Inflammatory macrophage (primary cell): ENCODE measurements around the gene TMEM120A.

Experiments used
- DNase-seq, 2 donors: peaks; one replicate each; pipeline ENCODE4 v3.0.0-alpha.2; 2020 to 2022

The TMEM120A gene

GRCh38 chr7:75980430-75981202, 13.8 kb downstream of the TMEM120A start:
- no peak for DNase-seq

DNA sequence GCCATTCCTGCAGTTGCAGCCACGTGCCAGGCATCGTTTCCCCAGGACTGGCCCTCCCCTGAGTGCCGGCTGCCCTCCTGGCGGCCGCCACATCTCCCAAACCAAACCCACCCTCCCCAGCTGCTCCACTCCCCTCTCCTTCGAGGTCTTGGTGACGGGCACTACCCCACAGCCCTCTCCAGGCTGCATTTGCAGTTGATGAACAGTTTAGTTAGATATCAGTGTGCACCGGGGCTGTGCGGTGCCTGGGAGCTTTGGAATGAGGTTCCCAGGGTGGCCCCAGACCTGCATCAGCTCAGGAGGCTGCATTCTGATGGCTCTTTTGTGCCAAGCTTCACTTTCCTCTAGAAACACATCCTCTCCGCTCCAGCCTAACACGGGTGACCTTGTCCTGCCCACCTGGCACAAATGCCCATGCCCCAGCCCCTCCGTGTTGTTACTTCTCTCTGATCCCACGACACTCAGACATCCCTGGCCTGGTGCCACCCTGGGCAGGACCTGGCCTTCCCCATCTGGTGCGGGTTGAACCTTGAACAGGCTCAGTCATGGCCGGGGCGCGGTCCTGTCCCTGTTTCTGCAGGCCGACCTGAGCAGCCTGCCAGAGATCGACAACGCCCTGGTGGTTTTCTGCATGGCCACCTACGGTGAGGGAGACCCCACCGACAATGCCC, 14.5 kb downstream of the TMEM120A start:
- no peak for DNase-seq

GRCh38 chr7:75977743-75978142, 16.7 kb downstream of the TMEM120A start:
- DNase-seq = no peak

DNA sequence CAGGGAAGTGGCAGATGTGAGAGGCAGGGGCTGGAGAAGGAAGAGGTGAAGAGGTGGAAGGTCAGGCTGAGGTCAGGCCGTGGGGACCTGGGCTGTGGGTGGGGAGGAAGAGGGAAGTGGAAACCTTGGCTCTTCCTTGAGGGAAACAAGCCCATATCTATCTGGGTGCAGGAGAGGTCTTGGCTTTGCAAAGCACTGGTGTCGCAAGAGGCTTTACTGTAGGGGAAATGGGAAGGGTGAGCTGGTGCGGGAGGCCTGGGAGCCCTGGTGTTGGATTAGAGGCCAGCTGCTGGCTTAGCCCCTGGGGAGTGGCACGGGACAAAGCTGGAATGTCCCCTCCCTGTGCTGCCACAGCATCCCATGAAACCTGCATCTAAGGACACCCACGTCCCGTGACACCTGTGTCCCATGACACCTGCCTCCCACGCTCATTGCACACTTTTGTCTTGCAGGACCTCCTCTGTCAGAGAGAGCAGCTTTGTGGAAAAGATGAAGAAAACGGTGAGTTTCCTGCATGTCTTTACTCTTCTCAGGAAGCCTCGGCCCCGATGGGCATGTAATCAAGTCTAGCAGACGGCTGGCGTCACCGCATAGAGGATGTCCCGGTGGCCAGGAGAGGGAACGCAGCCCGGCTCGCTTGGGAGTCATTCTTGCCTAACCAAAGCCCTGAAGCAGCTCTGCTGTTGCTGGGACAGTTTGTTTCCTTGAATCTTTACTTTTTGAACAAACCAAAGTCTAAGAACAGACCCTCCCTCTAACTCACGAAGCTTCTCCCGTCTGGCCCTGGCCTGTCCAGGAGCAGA, 22.2 kb downstream of the TMEM120A start:
- DNase-seq = peak; percentile 85 to 89

DNA sequence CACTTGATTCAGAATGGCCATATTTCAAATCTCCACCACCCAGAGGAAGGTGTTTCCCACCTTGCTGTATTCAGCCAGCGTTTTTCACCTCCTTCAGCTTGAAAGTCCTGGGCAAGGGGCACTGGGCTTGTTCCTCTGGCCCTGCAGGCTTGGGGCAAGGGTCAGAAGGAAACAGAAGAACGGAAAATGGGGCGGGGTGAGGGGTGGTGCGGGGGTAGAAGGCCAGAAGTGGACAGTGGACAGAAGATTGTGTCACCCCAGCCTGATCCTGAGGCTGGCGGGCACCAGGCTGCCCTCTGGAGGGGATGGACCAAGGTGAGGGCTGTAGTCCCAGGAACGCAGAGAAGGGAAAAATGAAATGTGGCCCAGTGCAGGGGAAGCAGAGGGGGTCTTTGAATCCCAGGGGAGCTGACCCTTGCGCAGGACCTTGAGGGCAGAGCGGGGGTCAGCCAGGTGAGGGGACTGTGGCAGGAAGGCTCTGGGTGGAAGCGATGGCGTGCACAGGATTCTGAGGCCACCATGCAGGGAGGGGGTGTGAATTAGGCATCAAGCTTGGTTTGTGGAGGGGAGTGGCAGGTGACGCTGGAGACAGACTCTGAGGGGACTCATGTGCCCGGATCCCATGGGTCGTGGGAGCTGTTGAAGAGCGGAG, 23.0 kb downstream of the TMEM120A start:
- no peak for DNase-seq

DNA sequence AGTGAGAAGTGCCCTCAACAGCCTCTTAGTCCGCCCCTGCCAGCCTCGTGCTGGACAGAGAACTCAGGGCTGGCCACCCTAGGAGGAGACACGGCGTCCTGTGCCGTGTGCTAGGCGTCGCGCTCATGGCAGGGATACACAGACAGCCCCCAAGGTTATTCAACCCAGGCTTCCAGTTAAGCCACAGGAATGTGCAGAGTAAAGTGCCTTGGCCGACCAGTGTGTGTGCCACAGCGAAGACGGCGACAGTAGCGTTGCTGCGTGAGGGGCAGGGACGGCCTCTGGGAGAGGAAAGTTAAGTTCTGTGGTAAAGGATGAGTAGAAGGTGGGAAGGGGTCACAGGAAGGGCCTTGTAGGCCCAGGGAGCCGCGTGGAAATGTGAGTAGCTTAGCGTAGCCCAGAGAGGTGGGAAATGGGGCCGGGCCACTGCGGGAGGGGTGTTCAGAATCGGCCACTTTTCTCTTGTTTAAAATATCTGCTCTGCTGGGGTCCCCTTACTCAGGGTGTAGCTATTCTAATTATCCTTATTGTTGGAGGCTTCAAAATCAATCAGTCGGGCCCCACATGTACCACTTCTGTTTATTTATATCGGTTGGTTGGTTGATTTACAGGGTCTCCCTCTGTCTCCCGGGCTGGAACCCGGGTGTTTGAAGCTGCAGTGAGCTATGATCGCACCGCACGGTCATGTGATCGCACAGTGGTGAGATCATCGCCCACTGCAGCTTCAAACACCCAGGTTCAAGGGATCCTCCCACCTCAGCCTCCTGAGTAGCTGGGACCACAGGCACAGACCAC, 24.5 kb downstream of the TMEM120A start:
- DNase-seq = no peak

- DNase-seq = peak; percentile 26 to 36
These were observed 25.2 kb downstream of the TMEM120A start for GRCh38 chr7:75969182-75969581.

GRCh38 chr7:75968561-75969001, 25.8 kb downstream of the TMEM120A start:
- no peak for DNase-seq

- DNase-seq = no peak
These were observed 26.4 kb downstream of the TMEM120A start for GRCh38 chr7:75968012-75968411.

- peak; percentile 72 to 76 for DNase-seq
These were observed 26.9 kb downstream of the TMEM120A start for GRCh38 chr7:75967487-75967997.

- no peak for DNase-seq
These were observed 27.3 kb downstream of the TMEM120A start for GRCh38 chr7:75967055-75967454.

- no peak for DNase-seq
These were observed 28.0 kb downstream of the TMEM120A start for GRCh38 chr7:75966190-75966961.

DNA sequence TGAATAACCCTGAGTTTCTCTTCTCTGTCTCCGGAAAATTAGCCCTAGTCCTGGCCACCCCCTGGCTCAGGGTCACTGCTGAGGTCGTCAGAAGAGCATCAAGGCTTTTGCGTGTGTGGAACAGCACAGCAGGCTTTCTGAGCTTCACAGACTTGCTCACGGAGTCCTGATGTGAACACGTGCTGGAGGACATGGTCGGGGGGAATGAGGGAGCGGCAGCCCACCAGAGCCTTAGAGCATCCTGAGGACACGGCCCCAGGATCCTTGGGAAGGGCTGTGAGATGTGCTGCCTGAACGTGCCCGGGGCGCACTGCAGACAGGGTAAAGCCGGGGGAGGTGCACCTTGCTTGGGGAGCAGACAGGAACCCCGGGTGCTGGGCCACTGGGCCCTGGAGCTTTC, 28.8 kb downstream of the TMEM120A start:
- no peak for DNase-seq

DNA sequence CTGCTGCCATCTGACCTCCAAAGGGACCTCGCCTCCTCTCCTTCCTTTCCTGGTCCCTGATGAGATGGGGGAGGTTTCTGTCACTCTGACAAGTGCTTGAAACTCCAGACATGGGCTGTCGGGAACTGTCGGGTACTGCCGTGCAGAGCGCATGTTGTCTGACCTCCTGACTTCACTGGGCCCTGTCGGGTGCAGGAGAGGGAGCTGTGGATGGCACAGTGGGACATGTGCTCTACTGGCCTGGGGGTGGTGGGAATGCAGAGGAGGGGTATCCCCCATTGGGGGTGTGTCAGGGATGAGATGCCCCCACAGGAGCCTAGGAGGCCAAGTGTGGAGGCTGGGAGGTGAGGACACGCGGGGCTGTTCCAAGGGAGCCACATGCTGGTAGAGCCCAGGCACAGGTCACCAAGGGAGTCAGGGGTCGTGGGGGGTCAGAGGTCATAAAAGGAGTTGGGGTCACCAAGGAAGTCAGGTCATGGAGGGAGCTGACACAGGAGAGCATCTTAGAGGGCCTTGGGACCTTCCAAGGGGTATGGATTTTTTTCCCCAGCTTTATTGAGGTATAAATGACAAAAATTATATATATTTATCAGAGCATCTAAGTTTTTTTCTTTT, 30.9 kb downstream of the TMEM120A start:
- no peak for DNase-seq

- DNase-seq = no peak
These were observed 31.6 kb downstream of the TMEM120A start for GRCh38 chr7:75962607-75963380.

DNA sequence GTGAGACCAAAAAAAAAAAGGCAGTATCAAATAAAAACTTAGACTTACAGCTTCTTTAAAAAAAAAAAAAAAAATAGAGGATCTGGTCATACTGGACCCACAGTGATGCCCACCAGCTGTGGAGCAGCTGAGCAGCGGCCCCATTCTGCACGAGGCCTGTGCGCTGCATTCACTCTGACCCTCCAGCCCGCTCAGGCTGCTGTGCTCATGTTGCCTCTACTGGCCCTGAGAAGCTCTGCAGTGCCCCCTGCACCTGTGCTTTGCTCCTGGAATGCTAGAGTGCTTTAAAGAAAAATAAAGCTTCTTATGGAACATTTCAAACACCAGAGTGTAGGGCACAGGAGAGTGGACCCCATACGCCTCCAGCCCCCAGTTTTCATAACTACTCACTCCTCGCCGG, 33.2 kb downstream of the TMEM120A start:
- DNase-seq = no peak

DNA sequence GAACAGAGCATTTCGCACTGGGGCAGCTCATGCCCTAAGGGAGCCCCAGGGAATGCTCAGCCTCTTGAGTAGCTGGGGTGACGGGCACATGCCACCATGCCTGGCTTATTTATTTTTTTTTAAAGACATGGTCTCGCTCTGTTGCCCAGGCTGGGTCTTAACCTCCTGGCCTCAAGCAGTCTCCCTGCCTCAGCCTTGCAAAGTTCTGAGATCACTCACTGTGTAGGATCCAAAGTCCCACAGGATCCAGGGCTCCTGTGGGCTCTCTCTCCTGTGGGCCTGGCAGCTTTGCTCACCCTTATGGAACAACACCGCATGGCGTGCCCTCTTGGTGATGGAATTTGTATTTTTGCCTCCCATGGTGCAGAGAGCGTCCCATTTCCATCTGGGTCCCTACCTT, 34.0 kb downstream of the TMEM120A start:
- DNase-seq = no peak

GRCh38 chr7:75958802-75959543, 35.4 kb downstream of the TMEM120A start:
- no peak for DNase-seq
